Keratinocyte (primary cell): Measurements from ENCODE around the gene HNF4A. TPM values are rescaled to one million over a fixed set of nuclear protein-coding genes. Genes with fewer than 3 reads are reported as not detected.

Source experiments
- DNase-seq: peaks from one replicate; pipeline ENCODE4 v3.0.0-alpha.2; 2011; ENCODE audit warnings: low read depth, missing footprints, low spot score
- FAIRE-seq: peaks from 2 replicates; lab custom pipeline; 2011; peaks lifted over from hg19 to GRCh38; lab: Jason Lieb, UNC
- H2AFZ ChIP-seq: 2 replicates; pipeline ENCODE4 v1.6.0; 2012; ENCODE audit warnings: low read length, control low read depth, inconsistent platforms; ENCODE audit not compliant: control insufficient read depth
- H3K27ac ChIP-seq: 2 replicates; pipeline ENCODE4 v1.5.1; 2011; ENCODE audit warnings: low read length; ENCODE audit not compliant: control insufficient read depth, insufficient read depth
- H3K27me3 ChIP-seq: 3 replicates; pipeline ENCODE4 v1.6.0; 2011; ENCODE audit warnings: low read length; ENCODE audit not compliant: control insufficient read depth, insufficient read depth; ENCODE audit errors: extremely low read depth
- H3K36me3 ChIP-seq, 2 experiments: 2 replicates in 1 of 2; 3 replicates in 1 of 2; pipeline ENCODE4 v1.5.1; 2011; ENCODE audit warnings: low read length in 2 of 2, mild to moderate bottlenecking in 1 of 2; ENCODE audit not compliant: control insufficient read depth in 2 of 2, insufficient read depth in 2 of 2; ENCODE audit errors: extremely low read depth in 1 of 2
- H3K4me1 ChIP-seq: 3 replicates; pipeline ENCODE4 v1.5.1; 2011; ENCODE audit warnings: low read length; ENCODE audit not compliant: control insufficient read depth, insufficient read depth; ENCODE audit errors: extremely low read depth
- H3K4me2 ChIP-seq: 3 replicates; pipeline ENCODE4 v1.6.0; 2011; ENCODE audit warnings: low read depth, low read length; ENCODE audit not compliant: control insufficient read depth, insufficient read depth; ENCODE audit errors: extremely low read depth
- H3K4me3 ChIP-seq, 3 experiments: fragments of 200-600 bp in 1 of 3; sonication (generic) in 1 of 3; 2 replicates in 2 of 3; 3 replicates in 1 of 3; pipeline ENCODE4 v1.5.1; 2011 to 2016; ENCODE audit warnings: low read length in 3 of 3, mild to moderate bottlenecking in 3 of 3, control low read depth in 2 of 3, inconsistent platforms in 1 of 3, low read depth in 1 of 3, mixed read lengths in 1 of 3, mixed run types in 1 of 3, moderate library complexity in 1 of 3; ENCODE audit not compliant: control insufficient read depth in 2 of 3, insufficient read depth in 2 of 3; ENCODE audit errors: extremely low read depth in 1 of 3
- H3K79me2 ChIP-seq: 2 replicates; pipeline ENCODE4 v1.6.0; 2012; ENCODE audit warnings: low read length; ENCODE audit not compliant: control insufficient read depth, insufficient read depth
- H3K9ac ChIP-seq: 3 replicates; pipeline ENCODE4 v1.6.0; 2011; ENCODE audit warnings: low read length; ENCODE audit not compliant: control insufficient read depth, insufficient read depth; ENCODE audit errors: extremely low read depth
- H3K9me1 ChIP-seq: 3 replicates; pipeline ENCODE4 v1.6.0; 2011; ENCODE audit warnings: low read length; ENCODE audit not compliant: control insufficient read depth, insufficient read depth; ENCODE audit errors: extremely low read depth
- H3K9me3 ChIP-seq: 2 replicates; pipeline ENCODE4 v1.5.1; 2012; ENCODE audit warnings: low read depth, low read length; ENCODE audit not compliant: control insufficient read depth
- H4K20me1 ChIP-seq: 3 replicates; pipeline ENCODE4 v1.6.0; 2011; ENCODE audit warnings: low read length; ENCODE audit not compliant: control insufficient read depth, insufficient read depth; ENCODE audit errors: extremely low read depth
- CTCF ChIP-seq, 3 experiments: IDR thresholded peaks in 1 of 3; conservative IDR thresholded peaks in 1 of 3; optimal IDR thresholded peaks in 1 of 3; 2 replicates in 2 of 3; 3 replicates in 1 of 3; pipeline versions ENCODE3 to v1.5.1; 2011; ENCODE audit warnings: low read length in 3 of 3, mild to moderate bottlenecking in 3 of 3, moderate library complexity in 2 of 3, control low read depth in 1 of 3, inconsistent platforms in 1 of 3; ENCODE audit not compliant: insufficient read depth in 2 of 3; ENCODE audit errors: extremely low read depth in 1 of 3
- EZH2 ChIP-seq: IDR thresholded peaks from one replicate; pipeline ENCODE4 v1.6.1; 2012; ENCODE audit warnings: inconsistent platforms, mild to moderate bottlenecking, low read length, moderate library complexity
- dilution Hi-C: fragments of 300-500 bp; cut with MboI; formaldehyde crosslinking; loops from one replicate; pipeline ENCODE4 v1.7.0; 2020; ENCODE audit warnings: low sequenced_read_pairs; ENCODE audit not compliant: extremely low pct_ligation_motif_present
- polyA plus RNA-seq, 5 experiments: library from polyadenylated mRNA; depleted of rRNA in 3 of 5; stranded (reverse) in 3 of 5; stranded (forward) in 1 of 5; unstranded in 1 of 5; fragments of >200 nt; gene quantifications; 1 replicate in 1 of 5; 2 replicates in 3 of 5; 3 replicates in 1 of 5; pipeline versions ENCODE4 v1.2.1 to v1.2.3, GENCODE V29; 2011 to 2012; ENCODE audit warnings: missing spikeins in 2 of 5, low read depth in 1 of 5, low replicate concordance in 1 of 5

The HNF4A gene
- polyA plus RNA-seq, 1 donor (not counting 4 experiments of a cell fraction or from before 2014, with no cell fraction given), result not detected

- dilution Hi-C loops, result no loop called here
- DNase-seq (no peak), FAIRE-seq (no peak)
- TF ChIP-seq EZH2, result no peak
- no peak for TF ChIP-seq CTCF (optimal IDR thresholded peaks at IDR 0.05 in 1 of 3, IDR thresholded peaks at IDR 0.05 in 1 of 3, conservative IDR thresholded peaks at IDR 0.05 in 1 of 3; ENCODE audit: extremely low read depth in 1 of 3, insufficient read depth in 2 of 3, low read length in 3 of 3)
- H2AFZ ChIP-seq, result no peak overlapping the region
- H3K9me3 ChIP-seq, result no peaks in the 10 kb centered on the region
- H3K9ac ChIP-seq, result no peak overlapping the region
- no peak overlapping the region for H3K27ac ChIP-seq
- H3K4me3 ChIP-seq, result no peak overlapping the region
- H4K20me1 ChIP-seq, result no peaks in the 10 kb centered on the region
- H3K4me2 ChIP-seq, result no peak overlapping the region
- H3K27me3 ChIP-seq, result no peaks in the 10 kb centered on the region
- H3K4me1 ChIP-seq, result peaks cover 15% of the 10 kb centered on the region
- no peaks in the 10 kb centered on the region for H3K36me3 ChIP-seq
- H3K9me1 ChIP-seq, result no peaks in the 10 kb centered on the region
- no peaks in the 10 kb centered on the region for H3K79me2 ChIP-seq
These were observed 46.4 kb downstream of the HNF4A start for GRCh38 chr20:44401770-44402390.

- no peak for DNase-seq
- H3K4me2 ChIP-seq, result no peak overlapping the region
- no peaks in the 10 kb centered on the region for H3K9me3 ChIP-seq
- TF ChIP-seq CTCF (optimal IDR thresholded peaks at IDR 0.05 in 1 of 3, IDR thresholded peaks at IDR 0.05 in 1 of 3, conservative IDR thresholded peaks at IDR 0.05 in 1 of 3; ENCODE audit: extremely low read depth in 1 of 3, insufficient read depth in 2 of 3, low read length in 3 of 3) (no peak), EZH2 (no peak)
- no peaks in the 10 kb centered on the region for H3K27me3 ChIP-seq
- no peak overlapping the region for H2AFZ ChIP-seq
- H3K9me1 ChIP-seq, result no peaks in the 10 kb centered on the region
- no peak overlapping the region for H3K4me3 ChIP-seq
- no peak overlapping the region for H3K9ac ChIP-seq
- H3K36me3 ChIP-seq, result no peaks in the 10 kb centered on the region
- peaks cover 20% of the 10 kb centered on the region for H3K4me1 ChIP-seq
- no peaks in the 10 kb centered on the region for H4K20me1 ChIP-seq
- dilution Hi-C loops, result no loop called here
- H3K27ac ChIP-seq, result no peak overlapping the region
- no peaks in the 10 kb centered on the region for H3K79me2 ChIP-seq
- FAIRE-seq, result no peak
These were observed 47.1 kb downstream of the HNF4A start for GRCh38 chr20:44402391-44403193.
